K562 (cell line): ENCODE measurements around the gene SAMD14. TPM values are rescaled to one million over a fixed set of nuclear protein-coding genes. Genes with fewer than 3 reads are reported as not detected.

ENCODE experiments used
- ARID1B ChIP-seq: fragments of 450-650 bp; IDR thresholded peaks from 2 replicates; pipeline ENCODE4 v1.6.1; 2016; ENCODE audit warnings: antibody characterized with exemption, mild to moderate bottlenecking, inconsistent platforms
- ARID2 ChIP-seq: fragments of 450-650 bp; IDR thresholded peaks from 2 replicates; pipeline ENCODE4 v1.6.1; 2017; ENCODE audit warnings: antibody characterized with exemption, mild to moderate bottlenecking
- BCOR ChIP-seq: fragments of 450-650 bp; IDR thresholded peaks from 2 replicates; pipeline ENCODE4 v1.6.1; 2016
- CBX3 ChIP-seq, 2 experiments: IDR thresholded peaks; 1 replicate in 1 of 2; 2 replicates in 1 of 2; pipeline ENCODE4 v1.6.1; 2012; ENCODE audit warnings: inconsistent platforms in 2 of 2, low read length in 2 of 2, borderline replicate concordance in 1 of 2, control low read depth in 1 of 2
- CC2D1A ChIP-seq: fragments of 450-650 bp; IDR thresholded peaks from 2 replicates; pipeline ENCODE4 v1.6.1; 2017; ENCODE audit warnings: mild to moderate bottlenecking
- CTBP1 ChIP-seq: fragments of 450-650 bp; IDR thresholded peaks from 2 replicates; pipeline ENCODE4 v1.6.1; 2016; ENCODE audit warnings: borderline replicate concordance
- DEAF1 ChIP-seq: fragments of 450-650 bp; formaldehyde crosslinking; IDR thresholded peaks from 2 replicates; pipeline ENCODE4 v1.4.0; 2020; ENCODE audit warnings: mild to moderate bottlenecking, moderate library complexity
- DPF2 ChIP-seq: fragments of 450-650 bp; IDR thresholded peaks from 2 replicates; pipeline ENCODE4 v1.6.1; 2016
- E2F5 ChIP-seq: sonication (generic); formaldehyde crosslinking; IDR thresholded peaks from 2 replicates; pipeline ENCODE4 v1.8.0; 2022; ENCODE audit warnings: mild to moderate bottlenecking, missing genetic modification reagents
- FOXK2 ChIP-seq, 2 experiments: fragments of 450-650 bp; IDR thresholded peaks in 1 of 2; conservative IDR thresholded peaks in 1 of 2; 2 replicates each; pipeline ENCODE4 v1.6.1; 2016; ENCODE audit warnings: low read depth in 2 of 2, mild to moderate bottlenecking in 1 of 2
- HDAC1 ChIP-seq, 2 experiments: fragments of 450-650 bp; IDR thresholded peaks; 2 replicates each; pipeline ENCODE4 v1.6.1; 2016 to 2017; ENCODE audit warnings: inconsistent platforms in 1 of 2, mild to moderate bottlenecking in 1 of 2, moderate library complexity in 1 of 2
- JUND ChIP-seq, 2 experiments: IDR thresholded peaks; 2 replicates in 1 of 2; 3 replicates in 1 of 2; pipeline ENCODE4 v1.6.1; 2011; ENCODE audit warnings: borderline replicate concordance in 2 of 2, low read depth in 2 of 2, low read length in 2 of 2, improper control_type of control experiment in 1 of 2, missing biosample characterization in 1 of 2, missing genetic modification characterization in 1 of 2, missing genetic modification reagents in 1 of 2
- MYC ChIP-seq, 2 experiments: fragments of 250-450 bp in 1 of 2; sonication (Bioruptor Pico) in 1 of 2; IDR thresholded peaks; 2 replicates each; pipeline versions ENCODE4 v1.5.1 to v1.6.1; 2012 to 2021; ENCODE audit warnings: low read depth in 2 of 2, borderline replicate concordance in 1 of 2, improper control_type of control experiment in 1 of 2, low read length in 1 of 2, mild to moderate bottlenecking in 1 of 2, moderate library complexity in 1 of 2
- NBN ChIP-seq: fragments of 450-650 bp; IDR thresholded peaks from 2 replicates; pipeline ENCODE4 v1.6.1; 2016; ENCODE audit warnings: low read depth, mild to moderate bottlenecking
- SMARCA5 ChIP-seq: fragments of 450-650 bp; IDR thresholded peaks from 2 replicates; pipeline ENCODE4 v1.6.1; 2016
- STAG1 ChIP-seq: sonication (generic); formaldehyde crosslinking; IDR thresholded peaks from 2 replicates; pipeline ENCODE4 v1.5.0; 2020; ENCODE audit warnings: missing genetic modification reagents, borderline replicate concordance
- TBL1XR1 ChIP-seq, 2 experiments: IDR thresholded peaks; 2 replicates each; pipeline ENCODE4 v1.6.1; 2012; ENCODE audit warnings: improper control_type of control experiment in 2 of 2, low read length in 2 of 2, mild to moderate bottlenecking in 1 of 2
- TFAP4 ChIP-seq: sonication (generic); formaldehyde crosslinking; IDR thresholded peaks from 2 replicates; pipeline ENCODE4 v1.8.0; 2022; ENCODE audit warnings: missing genetic modification reagents, mild to moderate bottlenecking, moderate library complexity, borderline replicate concordance
- XRCC5 ChIP-seq: fragments of 200-400 bp; formaldehyde crosslinking; IDR thresholded peaks from 2 replicates; pipeline ENCODE4 v1.6.1; 2017; ENCODE audit warnings: low read depth, mild to moderate bottlenecking, low read length
- ZBTB2 ChIP-seq: fragments of 450-650 bp; IDR thresholded peaks from 2 replicates; pipeline ENCODE4 v1.6.1; 2016; ENCODE audit warnings: antibody characterized with exemption
- ZNF280A ChIP-seq: fragments of 450-650 bp; IDR thresholded peaks from 2 replicates; pipeline ENCODE4 v1.6.1; 2018; ENCODE audit warnings: mild to moderate bottlenecking, low read depth; ENCODE audit not compliant: partially characterized antibody
- polyA plus RNA-seq, 8 experiments: library from polyadenylated mRNA; depleted of rRNA in 4 of 8; stranded (reverse) in 5 of 8; unstranded in 3 of 8; fragments of >200 nt; fragmentation: Nextera tagmentation in 2 of 8; fragmentation: Illumina TruSeq in 1 of 8; extraction: Ambion mirVana in 2 of 8; extraction: Trizol in 1 of 8; gene quantifications; 2 replicates each; pipeline versions ENCODE4 v1.2.1 to v1.2.3, GENCODE V29; 2011 to 2014; ENCODE audit warnings: inconsistent platforms in 1 of 8, missing spikeins in 1 of 8
- total RNA-seq, 7 experiments: library from RNA; depleted of rRNA in 6 of 7; stranded (reverse); fragments of >200 nt in 6 of 7; fragmentation: Illumina TruSeq in 2 of 7; extraction: Trizol in 2 of 7; gene quantifications; 2 replicates each; pipeline versions ENCODE4 v1.2.1 to v1.2.3, GENCODE V29; 2011 to 2021; ENCODE audit warnings: low replicate concordance in 1 of 7

SAMD14 gene
- total and polyA plus RNA-seq, 9 of the 15 experiments (the other 6 are each of a cell fraction or from before 2014, with no cell fraction given), result 0.04 to 0.07 TPM; not detected in 7

GRCh38 chr17:50169121-50169764 lies 39.3 kb upstream of the SAMD14 start (continued):
- TF ChIP-seq ZNF280A (no peak), CTBP1 (peak; percentile 36; the same call in 1 of the 2 replicates), CC2D1A (peak; percentile 69), FOXK2 (conservative IDR thresholded peaks at IDR 0.05 in 1 of 2, IDR thresholded peaks at IDR 0.05 in 1 of 2; ENCODE audit: low read depth in 2 of 2) (peak; percentile 23 to 28; a peak in 1 of 4 replicates), TFAP4 (CRISPR knock-in tag) (no peak; the same call in 1 of the 2 replicates), XRCC5 (peak; percentile 94), STAG1 (CRISPR knock-in tag) (peak; percentile 85), ARID2 (peak; percentile 79), DEAF1 (CRISPR knock-in tag) (peak; percentile 79), NBN (0 out of 2 replicates have a peak, but pooled peaks have one; percentile 30), TBL1XR1 (IDR thresholded peaks at IDR 0.05; ENCODE audit: low read length in 2 of 2) (0 out of 4 replicates have a peak, but pooled peaks of 1 of the 2 experiments have one; percentile 44), ARID1B (peak; percentile 45; the same call in 1 of the 2 replicates), E2F5 (no peak), CBX3 (IDR thresholded peaks at IDR 0.05; ENCODE audit: borderline replicate concordance in 1 of 2, low read length in 2 of 2) (peak in 1 of 2 experiments; percentile 36; a peak in 1 of 3 replicates), HDAC1 (IDR thresholded peaks at IDR 0.05) (peak in 1 of 2 experiments; percentile 56; a peak in 1 of 4 replicates), JUND (IDR thresholded peaks at IDR 0.05; ENCODE audit: borderline replicate concordance, low read depth, low read length) (peak; percentile 39; the same call in 1 of the 2 replicates), JUND (tag; IDR thresholded peaks at IDR 0.05; ENCODE audit: borderline replicate concordance, low read depth, low read length) (no peak; the same call in 2 of the 3 replicates), MYC (IDR thresholded peaks at IDR 0.05; ENCODE audit: low read depth, low read length) (0 out of 2 replicates have a peak, but pooled peaks have one; percentile 37), MYC (CRISPR knock-in tag; IDR thresholded peaks at IDR 0.05; ENCODE audit: borderline replicate concordance, low read depth) (no peak), DPF2 (peak; percentile 50; the same call in 1 of the 2 replicates), ZBTB2 (peak; percentile 49; the same call in 1 of the 2 replicates), BCOR (peak; percentile 54; the same call in 1 of the 2 replicates), SMARCA5 (no peak)
